Measurements from ENCODE around the gene APMAP. TPM values are rescaled to one million over a fixed set of nuclear protein-coding genes. Genes with fewer than 3 reads are reported as not detected.

APMAP gene
- total RNA-seq, 2 donors from 2014 or later = 32.7 to 45.6 TPM

DNA sequence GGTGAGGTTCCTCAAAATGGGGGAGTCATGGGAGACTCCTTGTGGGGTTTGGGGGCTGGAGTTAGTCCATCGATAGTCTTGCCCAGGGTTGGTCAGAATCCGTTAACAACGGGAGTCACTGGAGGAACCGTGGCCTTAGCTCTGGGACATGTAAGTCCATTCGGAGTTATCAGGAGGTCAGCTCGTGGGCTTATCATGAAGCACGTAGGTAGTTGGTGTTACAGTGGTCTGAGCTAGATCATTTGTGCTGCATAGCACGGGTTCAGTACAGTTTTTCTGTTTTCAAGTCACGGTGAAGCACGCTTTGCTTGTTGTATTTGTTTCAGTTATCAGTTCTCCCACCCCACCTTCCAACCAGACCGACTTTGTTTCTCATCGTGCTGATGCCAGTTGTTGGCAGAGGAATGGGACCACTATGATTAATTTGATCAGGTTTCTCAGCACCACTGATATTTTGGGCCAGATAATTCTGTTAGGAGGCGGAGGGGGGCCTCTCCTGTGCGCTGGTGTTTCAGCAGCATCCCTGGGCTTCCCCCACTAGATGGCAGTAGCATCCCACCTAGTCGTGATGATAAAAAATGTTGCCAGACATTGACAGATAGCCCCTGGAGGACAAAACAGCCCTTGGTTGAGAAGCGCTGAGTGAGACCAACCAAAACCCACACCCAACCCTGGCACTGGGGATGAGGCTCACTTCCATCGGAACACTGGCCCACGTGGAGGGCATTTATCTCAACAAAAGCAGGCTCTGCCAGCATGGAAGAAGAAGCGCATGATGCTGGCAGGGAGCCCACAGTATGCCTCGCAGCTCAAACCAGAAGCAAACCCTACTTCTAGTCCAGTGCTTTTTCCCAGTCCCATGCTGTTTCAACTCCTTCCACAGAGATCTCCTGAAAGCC, 2.2 kb upstream of the APMAP start:
- intact Hi-C loops (cut with DNase I) = loop anchor here (2.0 to 10.0 kb wide), 4 partner anchors 70 to 400 kb away; partner anchors contain the start of gene ABHD12 (in 2 of the 2)
- peak; percentile 90 for DNase-seq (ENCODE audit: low spot score)

- DNase-seq (ENCODE audit: low spot score) = no peak
- intact Hi-C loops (cut with DNase I) = loop anchor here (2.0 to 10.0 kb wide), 3 partner anchors 71 to 401 kb away; partner anchors contain the start of gene ABHD12 (in 2 of the 2)
Measured at GRCh38 chr20:24994186-24994465, 1.6 kb upstream of the APMAP start.

- DNase-seq (ENCODE audit: low spot score) = no peak
- intact Hi-C loops (cut with DNase I) = loop anchor here (2.0 to 10.0 kb wide), 3 partner anchors 71 to 401 kb away; partner anchors contain the start of gene ABHD12 (in 2 of the 2)
Measured at GRCh38 chr20:24993337-24994185, 1.0 kb upstream of the APMAP start.

DNA sequence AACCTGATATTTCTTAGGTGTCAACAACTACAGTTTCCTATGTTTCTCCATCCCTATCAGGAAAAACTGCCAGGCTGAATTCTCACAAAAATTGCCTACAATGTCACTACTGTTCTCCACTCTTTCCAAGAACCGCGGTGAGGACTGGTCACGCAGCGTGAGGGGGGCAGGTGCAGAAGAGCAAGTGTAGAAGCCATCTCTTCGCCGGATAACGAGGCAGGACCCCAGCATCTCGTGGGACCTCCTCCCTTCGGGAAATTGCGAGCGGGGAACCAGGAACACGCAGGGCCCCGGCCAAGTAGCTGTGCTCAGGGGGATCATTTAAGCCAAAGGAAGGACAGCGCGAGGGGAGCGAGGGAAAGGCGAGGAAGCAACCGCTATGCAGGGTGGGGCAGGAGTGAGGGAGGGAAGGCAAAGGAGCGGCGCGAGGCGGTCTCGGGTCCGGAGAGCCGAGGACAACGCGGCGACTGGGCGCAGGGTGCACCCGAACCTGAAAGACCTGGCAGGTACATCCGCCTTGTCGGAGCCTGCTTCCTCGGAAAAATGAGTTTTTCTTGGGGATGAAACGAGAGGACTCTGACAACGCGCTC, 559 bp downstream of the APMAP start:
- DNase-seq (ENCODE audit: low spot score) = peak; percentile 84
- intact Hi-C loops (cut with DNase I) = loop anchor here (5.0 to 10.0 kb wide), 2 partner anchors 400 to 403 kb away; partner anchors contain the start of gene ABHD12 (in 2 of the 2)

DNA sequence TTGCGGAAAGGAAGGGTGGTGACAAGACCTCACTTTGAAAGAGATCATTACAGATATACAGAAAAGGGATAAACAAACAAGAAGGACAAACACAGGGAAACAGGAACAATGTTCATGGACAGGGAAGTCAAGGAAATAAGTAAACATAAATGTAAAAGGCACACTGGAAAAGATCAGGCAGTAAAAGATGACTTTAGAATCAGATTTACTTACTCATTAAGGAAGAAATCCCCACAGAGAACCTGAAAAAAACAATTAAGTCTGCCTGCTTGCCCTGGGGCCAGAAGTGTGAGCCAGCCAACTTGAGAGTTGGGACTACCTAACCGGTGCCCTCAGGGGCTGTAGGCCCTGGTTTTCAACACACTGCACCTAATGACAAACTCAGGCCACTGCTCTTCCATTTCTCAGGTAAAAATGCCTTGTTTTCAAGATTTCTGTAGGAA, 1.7 kb downstream of the APMAP start:
- intact Hi-C loops (cut with DNase I) = loop anchor here (5.0 to 10.0 kb wide), 2 partner anchors 401 to 404 kb away; partner anchors contain the start of gene ABHD12 (in 2 of the 2)
- DNase-seq (ENCODE audit: low spot score) = no peak

- DNase-seq (ENCODE audit: low spot score) = no peak
- intact Hi-C loops (cut with DNase I) = no loop called here
Measured at GRCh38 chr20:24989162-24989561, 3.4 kb downstream of the APMAP start.

DNA sequence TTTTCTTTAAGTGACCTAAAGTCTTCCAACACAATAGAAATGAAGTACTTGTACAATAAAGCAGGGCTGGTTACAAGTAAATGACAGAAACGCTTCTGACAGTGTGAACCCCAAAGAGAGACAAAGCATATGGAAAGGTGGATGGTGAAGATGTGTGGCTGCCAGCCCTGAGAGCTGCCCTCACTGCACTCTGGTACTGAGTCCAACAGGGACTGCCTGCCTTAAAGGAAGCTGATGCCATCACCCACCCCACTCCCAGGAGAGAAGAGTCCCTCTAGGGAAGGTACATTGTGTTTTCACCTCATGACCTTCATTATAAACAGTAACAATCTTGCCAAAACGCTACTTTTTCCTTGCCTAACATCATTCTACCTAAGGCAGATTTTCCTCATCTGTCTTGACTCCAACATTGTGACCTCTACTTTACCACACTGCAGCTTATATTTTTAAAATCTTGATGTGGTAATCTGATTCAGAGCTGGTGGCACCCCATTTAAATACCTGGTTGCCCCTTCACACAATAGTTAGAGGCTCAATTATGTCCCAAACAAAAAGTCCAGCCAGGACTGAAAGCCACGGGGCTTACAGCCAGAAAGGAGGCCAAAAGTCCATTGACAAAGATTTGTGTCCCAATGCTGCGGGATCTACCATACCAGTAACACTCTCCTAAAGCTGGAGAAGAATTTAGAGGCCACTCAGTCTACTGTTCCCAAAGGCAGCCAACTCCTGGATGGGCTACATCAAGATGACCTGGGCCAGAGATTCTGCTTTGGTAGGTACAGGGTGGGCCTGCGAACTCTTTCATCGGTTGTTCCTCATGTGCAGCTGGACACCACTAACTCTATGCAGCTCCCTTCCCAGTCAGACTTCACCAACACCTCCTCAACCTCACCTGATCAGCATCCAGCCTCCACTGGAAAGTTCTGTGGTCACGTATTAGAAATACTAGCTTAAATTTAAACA, 4.4 kb downstream of the APMAP start:
- DNase-seq (ENCODE audit: low spot score) = peak; percentile 44
- intact Hi-C loops (cut with DNase I) = no loop called here

- intact Hi-C loops (cut with DNase I) = no loop called here
- DNase-seq (ENCODE audit: low spot score) = no peak
Measured at GRCh38 chr20:24987244-24987643, 5.3 kb downstream of the APMAP start.

DNA sequence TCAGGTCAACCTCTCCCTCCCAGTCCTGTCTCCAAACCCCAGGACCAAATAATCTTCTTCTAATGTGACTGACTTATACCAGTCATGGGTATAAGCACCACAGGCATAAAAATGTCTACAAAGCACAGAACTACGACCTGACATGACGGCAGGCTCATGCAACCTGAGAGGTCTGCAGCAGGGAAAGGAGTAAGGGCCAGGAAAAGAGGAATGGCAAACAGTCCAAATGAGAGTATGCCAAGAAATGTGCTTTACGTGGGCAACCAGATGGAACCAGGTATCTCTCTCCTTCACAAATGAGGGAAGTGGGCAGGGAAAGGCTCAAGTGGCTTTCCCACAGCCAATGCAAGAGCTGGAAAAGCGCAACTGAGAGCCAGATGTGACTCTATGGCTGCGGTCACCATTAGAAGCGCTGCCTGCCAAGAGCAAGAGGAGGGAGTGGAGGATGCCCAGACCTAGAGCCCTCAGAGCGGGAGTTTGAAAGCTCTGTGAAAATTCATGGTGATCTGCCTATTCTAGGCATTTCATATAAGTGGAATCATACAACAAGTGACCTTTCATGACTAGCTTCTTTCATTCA, 6.0 kb downstream of the APMAP start:
- no peak for DNase-seq (ENCODE audit: low spot score)
- intact Hi-C loops (cut with DNase I) = no loop called here

- intact Hi-C loops (cut with DNase I) = no loop called here
- DNase-seq (ENCODE audit: low spot score) = peak; percentile 29
Measured at GRCh38 chr20:24985802-24986201, 6.7 kb downstream of the APMAP start.

- no peak for DNase-seq (ENCODE audit: low spot score)
- intact Hi-C loops (cut with DNase I) = no loop called here
Measured at GRCh38 chr20:24984961-24985640, 7.5 kb downstream of the APMAP start.

- intact Hi-C loops (cut with DNase I) = no loop called here
- DNase-seq (ENCODE audit: low spot score) = no peak
Measured at GRCh38 chr20:24983896-24984295, 8.7 kb downstream of the APMAP start.

DNA sequence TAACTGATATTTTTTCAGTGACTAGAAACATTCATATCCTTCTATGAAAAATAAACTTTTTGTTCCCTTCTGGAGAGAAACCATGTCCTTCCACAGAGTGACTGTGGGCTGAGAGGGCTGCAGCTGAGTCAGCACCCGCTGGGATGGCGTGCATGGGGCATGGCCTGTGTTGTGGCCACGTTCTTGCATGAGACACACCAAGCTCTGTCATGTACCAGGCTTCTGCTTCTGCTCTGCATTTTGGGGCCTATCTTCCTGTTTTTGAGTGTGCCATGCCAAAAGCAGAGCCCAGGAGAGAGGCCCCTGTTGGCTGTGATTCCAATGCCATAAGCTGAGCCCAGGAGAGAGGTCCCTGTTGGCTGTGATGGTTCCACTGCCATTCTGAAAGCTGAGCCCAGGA, 10.8 kb downstream of the APMAP start:
- intact Hi-C loops (cut with DNase I) = no loop called here
- DNase-seq (ENCODE audit: low spot score) = no peak

DNA sequence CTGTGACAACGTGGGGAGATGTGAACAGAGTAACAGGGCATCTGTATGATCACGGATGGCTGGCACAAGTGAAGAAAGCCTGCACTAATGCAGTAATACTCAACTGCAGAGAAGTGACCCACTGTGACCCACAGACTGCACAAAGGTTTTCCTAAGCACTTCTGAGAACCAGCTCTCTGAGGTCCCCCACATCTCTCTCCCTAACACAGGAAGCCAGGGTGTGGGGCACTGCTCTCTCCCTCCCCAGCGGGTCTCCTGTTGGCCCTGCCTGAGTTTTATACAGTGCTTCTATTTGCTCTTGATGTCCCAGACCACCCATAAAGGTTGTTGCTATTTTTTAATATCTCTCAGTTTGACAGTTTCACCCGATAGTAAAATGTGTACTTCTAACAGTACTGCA, 11.3 kb downstream of the APMAP start:
- intact Hi-C loops (cut with DNase I) = no loop called here
- no peak for DNase-seq (ENCODE audit: low spot score)

GRCh38 chr20:24980291-24981053, 12.1 kb downstream of the APMAP start:
- intact Hi-C loops (cut with DNase I) = no loop called here
- no peak for DNase-seq (ENCODE audit: low spot score)

DNA sequence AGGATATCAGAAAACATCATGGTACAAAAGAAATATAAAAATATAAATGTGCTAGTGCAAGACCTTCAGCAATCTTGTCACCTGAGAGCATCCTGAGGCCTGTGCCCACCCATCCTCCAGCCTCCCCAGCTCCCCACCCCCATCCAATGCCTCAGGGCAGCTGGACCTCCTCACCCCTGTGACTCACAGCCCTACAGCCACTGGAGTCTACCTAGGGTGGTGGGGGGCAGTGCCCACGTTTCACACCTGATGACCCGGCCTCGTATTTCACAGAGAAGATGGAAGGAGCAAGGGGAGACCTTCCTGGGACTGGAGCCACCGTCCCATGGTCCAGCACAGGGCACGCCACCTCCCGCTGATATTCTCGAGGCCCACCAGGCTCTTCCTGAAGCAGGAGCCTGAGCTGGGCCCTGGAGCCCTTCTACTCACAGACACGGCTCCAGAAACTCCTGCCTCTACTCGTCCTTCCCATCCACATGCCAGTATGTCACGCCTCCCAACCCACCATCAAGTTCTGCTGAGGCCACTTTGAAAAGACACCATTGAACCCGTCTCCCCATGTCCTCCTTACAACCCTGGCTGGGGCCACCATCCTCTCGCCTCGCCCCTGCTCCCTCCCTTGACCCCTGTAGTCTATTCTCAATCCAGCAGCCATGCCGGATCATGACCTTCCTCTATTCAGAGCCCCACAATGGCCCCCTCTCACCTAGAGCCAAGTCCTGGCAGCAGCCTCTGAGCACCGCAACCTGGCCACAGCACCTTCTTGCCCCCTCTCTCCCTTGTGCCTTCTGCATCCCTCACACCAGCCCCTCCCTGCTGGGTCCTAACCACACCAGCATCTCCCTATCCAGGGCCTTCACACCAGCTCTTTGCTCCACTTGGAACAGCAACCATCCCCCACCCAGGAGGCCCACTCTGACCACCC, 13.3 kb downstream of the APMAP start:
- no peak for DNase-seq (ENCODE audit: low spot score)
- intact Hi-C loops (cut with DNase I) = no loop called here
